Cardiac atrium fibroblast (primary cell): ENCODE data around the gene SREK1IP1. TPM values are rescaled to one million over a fixed set of nuclear protein-coding genes. Genes with fewer than 3 reads are reported as not detected.

Experiments used
- total RNA-seq: library from RNA; depleted of rRNA; stranded (reverse); fragments of >200 nt; gene quantifications from 2 replicates; pipeline ENCODE4 v1.2.3, GENCODE V29; 2015

The SREK1IP1 gene
- 2.9 and 13.8 TPM in 2 replicates for total RNA-seq

DNA sequence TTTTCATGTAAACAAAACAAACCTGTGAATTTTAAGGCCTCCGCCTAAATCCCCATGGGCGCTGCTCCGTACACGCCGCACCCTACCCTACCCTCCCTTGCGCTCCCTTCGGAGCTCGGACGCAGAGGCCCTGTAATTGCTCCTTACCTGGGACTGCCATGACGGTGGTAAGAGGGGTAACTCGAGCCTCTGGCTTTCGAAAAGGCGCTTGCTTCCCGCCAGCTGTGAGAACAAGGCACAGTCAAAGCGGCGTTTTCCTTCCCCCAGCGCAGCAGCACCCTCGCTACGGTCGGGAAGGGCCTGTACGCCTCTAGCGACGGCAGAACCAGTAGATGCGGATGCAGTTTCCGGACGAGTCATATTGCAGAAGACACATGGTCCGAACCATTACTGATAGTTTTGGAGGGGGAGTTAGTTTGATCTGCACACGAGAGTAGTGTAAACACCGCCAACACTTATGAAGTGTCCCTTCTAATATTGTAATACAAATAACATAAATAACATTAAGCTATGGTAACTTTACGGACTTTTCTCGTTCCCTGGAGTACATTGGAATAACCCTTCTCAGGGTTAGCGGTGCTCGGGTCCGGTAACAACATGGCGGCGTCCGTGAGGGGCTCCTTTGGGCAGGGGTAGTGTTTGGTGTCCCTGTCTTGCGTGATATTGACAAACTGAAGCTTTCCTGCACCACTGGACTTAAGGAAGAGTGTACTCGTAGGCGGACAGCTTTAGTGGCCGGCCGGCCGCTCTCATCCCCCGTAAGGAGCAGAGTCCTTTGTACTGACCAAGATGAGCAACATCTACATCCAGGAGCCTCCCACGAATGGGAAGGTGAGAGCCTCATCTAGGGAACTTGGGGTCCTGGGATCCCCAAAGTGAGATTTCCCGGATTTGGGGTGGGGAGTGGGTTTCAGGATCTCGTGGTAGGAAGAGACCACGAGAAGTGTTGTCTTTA is at the start of gene SREK1IP1, which contains the start of gene CWC27:
Gene SREK1IP1, minus strand, starts transcription at position 334 of the 955 bp plus-strand sequence. Its CDS starts 174 bp downstream, at position 160.
Gene CWC27, plus strand, starts transcription at position 573 of the 955 bp plus-strand sequence. Its CDS starts 217 bp downstream, at position 790.

DNA sequence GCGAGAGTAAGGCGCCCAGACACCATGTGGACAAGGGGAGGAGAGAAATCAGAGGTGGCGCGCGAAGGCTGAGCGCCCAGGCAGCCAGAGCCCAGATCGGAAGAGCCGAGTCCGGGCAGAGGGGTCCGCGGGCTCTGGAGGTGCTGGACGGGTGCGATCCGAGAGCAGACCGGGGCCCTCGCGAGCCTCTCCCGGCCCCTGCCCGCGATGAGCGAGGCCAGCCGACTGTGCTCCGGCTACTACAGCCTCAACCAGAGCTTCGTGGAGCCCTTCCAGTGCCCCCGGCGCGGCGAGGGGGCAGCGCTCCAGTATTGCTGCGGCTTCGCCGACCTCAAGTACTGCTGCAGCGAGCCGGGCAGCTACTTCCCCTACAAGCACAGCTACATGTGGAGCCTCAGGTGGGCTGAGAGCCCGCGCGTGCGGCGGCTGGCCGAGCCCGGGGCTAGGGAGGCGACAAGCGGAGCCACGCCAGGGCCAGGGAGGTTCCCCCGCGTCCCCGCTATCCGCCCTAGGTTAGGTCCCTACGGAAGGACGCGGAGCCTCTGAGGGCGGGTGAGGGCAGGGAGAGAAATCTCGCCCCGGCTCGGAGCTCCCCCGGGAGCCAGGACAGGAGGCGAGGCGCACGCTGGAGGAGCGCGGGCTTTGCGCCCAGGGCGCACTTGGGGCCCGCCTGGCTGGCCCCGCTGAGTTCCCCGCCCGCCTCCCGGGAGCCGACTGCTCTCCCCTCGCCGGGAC is 77.9 kb downstream of the SREK1IP1 start, which contains the start of gene SHISAL2B:
Gene SHISAL2B, plus strand, starts transcription at position 87 of the 735 bp plus-strand sequence. Its CDS starts 121 bp downstream, at position 208.

Other genes with a start within 250 kb of the SREK1IP1 start
- gene SHISAL2B, start 78.2 kb downstream of the SREK1IP1 start, total RNA-seq = not detected in 2 replicates
- 7.9 and 9.7 TPM in 2 replicates for gene CWC27, start 239 bp upstream of the SREK1IP1 start, total RNA-seq